T-cell (primary cell): ENCODE data around the gene CREB3. TPM values are rescaled to one million over a fixed set of nuclear protein-coding genes. Genes with fewer than 3 reads are reported as not detected.

ENCODE experiments used
- ATAC-seq, 4 experiments: fragments of 200-7000 bp in 3 of 4; fragments of 150-1000 bp in 1 of 4; cut with Tn5 transposase; replicated peaks in 1 of 4; 1 replicate in 3 of 4; 2 replicates in 1 of 4; pipeline ENCODE4 v1.10.0; 2021; ENCODE audit warnings: moderate library complexity in 3 of 4, mild to moderate bottlenecking in 2 of 4, moderate number of reproducible peaks in 1 of 4
- CTCF ChIA-PET, 2 donors: fragments of 300-600 bp; sonication (Branson Sonifier 250); formaldehyde crosslinking; loops; one replicate each; lab custom pipeline; 2022; ENCODE audit warnings: antibody characterized with exemption in 2 of 2; lab: Charles Lee
- POLR2A ChIA-PET, 2 donors: fragments of 300-600 bp; sonication (Branson Sonifier 250); formaldehyde crosslinking; loops; one replicate each; lab custom pipeline; 2022; ENCODE audit warnings: antibody characterized with exemption in 2 of 2; lab: Charles Lee
- DNase-seq, 35 experiments: peaks; one replicate each; pipeline versions ENCODE4 v3.0.0 to v3.0.0-alpha.2; 2013 to 2023
- H3K27ac ChIP-seq: one replicate; pipeline ENCODE4 v1.5.1; 2013; ENCODE audit warnings: low read length
- H3K27me3 ChIP-seq, 2 experiments: replicated peaks in 1 of 2; 1 replicate in 1 of 2; 2 replicates in 1 of 2; pipeline versions ENCODE4 v1.6.1 to v1.7.0; 2013; ENCODE audit warnings: low read length in 1 of 2, mixed read lengths in 1 of 2; ENCODE audit not compliant: control insufficient read depth in 2 of 2, insufficient read depth in 2 of 2; ENCODE audit errors: extremely low read depth in 1 of 2
- H3K36me3 ChIP-seq, 2 donors: 1 replicate in 1 of 2; 2 replicates in 1 of 2; pipeline versions ENCODE4 v1.6.1 to v1.7.0; 2013; ENCODE audit warnings: low read length in 1 of 2; ENCODE audit not compliant: control insufficient read depth in 2 of 2, insufficient read depth in 1 of 2; ENCODE audit errors: extremely low read depth in 1 of 2
- H3K4me1 ChIP-seq, 2 experiments: 1 replicate in 1 of 2; 2 replicates in 1 of 2; pipeline versions ENCODE4 v1.6.1 to v1.7.0; 2013; ENCODE audit warnings: low read length in 2 of 2, mixed read lengths in 1 of 2; ENCODE audit not compliant: insufficient read depth in 2 of 2, control insufficient read depth in 1 of 2; ENCODE audit errors: extremely low read depth in 1 of 2
- H3K4me3 ChIP-seq, 2 donors: 1 replicate in 1 of 2; 2 replicates in 1 of 2; pipeline versions ENCODE4 v1.5.1 to v1.7.0; 2013; ENCODE audit warnings: mild to moderate bottlenecking in 2 of 2, low read length in 1 of 2, moderate library complexity in 1 of 2; ENCODE audit not compliant: control insufficient read depth in 1 of 2; ENCODE audit errors: extremely low read depth in 1 of 2
- H3K9me3 ChIP-seq: 2 replicates; pipeline ENCODE4 v1.7.0; 2013
- H3K27ac Mint-ChIP-seq, 2 donors: one replicate each; pipeline ENCODE4 v1.8.0; 2020 to 2021; ENCODE audit warnings: mild to moderate bottlenecking in 2 of 2, mixed read lengths in 2 of 2
- H3K27me3 Mint-ChIP-seq, 2 donors: one replicate each; pipeline ENCODE4 v1.8.0; 2021 to 2022; ENCODE audit warnings: mixed read lengths in 2 of 2
- H3K36me3 Mint-ChIP-seq: one replicate; pipeline ENCODE4 v1.8.0; 2021; ENCODE audit warnings: mixed read lengths
- H3K4me1 Mint-ChIP-seq, 3 donors: one replicate each; pipeline ENCODE4 v1.8.0; 2020 to 2022; ENCODE audit warnings: mixed read lengths in 3 of 3, mild to moderate bottlenecking in 1 of 3
- H3K4me3 Mint-ChIP-seq, 3 donors: one replicate each; pipeline ENCODE4 v1.8.0; 2020 to 2022; ENCODE audit warnings: mild to moderate bottlenecking in 3 of 3, mixed read lengths in 3 of 3, moderate library complexity in 3 of 3
- H3K9me3 Mint-ChIP-seq, 3 donors: one replicate each; pipeline ENCODE4 v1.8.0; 2020 to 2022; ENCODE audit warnings: mixed read lengths in 3 of 3
- WGBS: methylation state at CpG from one replicate; pipeline ENCODE4 v1.1.5; 2013; ENCODE audit warnings: missing lambda C conversion rate; ENCODE audit not compliant: insufficient coverage; 5-methylcytosine and 5-hydroxymethylcytosine counted together
- total RNA-seq, 35 experiments: library from RNA in 6 of 35; stranded (reverse) in 6 of 35; fragments of 120-200 nt in 1 of 35; gene quantifications; one replicate each; pipeline versions ENCODE4 v1.2.1 to v1.2.4 and lab custom pipeline; 2013 to 2026

CREB3 gene
- total RNA-seq, 5 donors from 2014 or later (not counting 1 experiment from before 2014, with no cell fraction given): 15.9 to 22.6 (median 19.3) TPM

GRCh38 chr9:35690614-35691333 is 41.7 kb upstream of the CREB3 start:
- CTCF ChIA-PET: interaction anchor here in 1 of 2 donors (0.6 to 1.3 kb wide), 3 partner anchors 33 to 51 kb away, joined by 3 read pairs; partner anchors contain the start of genes CCDC107 and RMRP
- H3K27me3 Mint-ChIP-seq: no peaks in the 10 kb centered on the region
- Histone ChIP-seq H3K27ac (peak overlapping the region; percentile 48), H3K9me3 (no peaks in the 10 kb centered on the region), H3K4me1 (peaks cover 2 to 26% of the 10 kb centered on the region in 2 experiments), H3K4me3 (peak overlapping the region; percentile 61 to 74), H3K36me3 (peaks cover 0 to 2% of the 10 kb centered on the region in 2 donors), H3K27me3 (no peaks in the 10 kb centered on the region)
- POLR2A ChIA-PET: interaction anchor here in 1 of 2 donors (0.6 to 0.7 kb wide), 2 partner anchors 43 to 86 kb away, joined by 3 to 4 read pairs; no protein-coding TSS in a partner anchor
- H3K9me3 Mint-ChIP-seq: no peaks in the 10 kb centered on the region
- H3K4me1 Mint-ChIP-seq: peaks cover 23 to 28% (median 27%) of the 10 kb centered on the region in 3 donors
- no peaks in the 10 kb centered on the region for H3K36me3 Mint-ChIP-seq
- peak in 17 of 35 experiments; percentile 4 to 45 (median 16) for DNase-seq
- H3K4me3 Mint-ChIP-seq: peak overlapping the region; percentile 82 to 87 (median 83)
- ATAC-seq: peak; percentile 65 to 73 (median 66)
- under 1% methylated on average over 38 of the region's 61 CpGs for WGBS
- peak overlapping the region; percentile 80 to 84 for H3K27ac Mint-ChIP-seq

GRCh38 chr9:35691334-35691650 is 41.2 kb upstream of the CREB3 start:
- no peaks in the 10 kb centered on the region for H3K9me3 ChIP-seq
- Mint-ChIP-seq H3K9me3 (no peaks in the 10 kb centered on the region), H3K4me1 (peaks cover 25 to 29% (median 28%) of the 10 kb centered on the region in 3 donors), H3K27ac (peak overlapping the region; percentile 80 to 84), H3K36me3 (peaks cover under 1% of the 10 kb centered on the region), H3K27me3 (no peaks in the 10 kb centered on the region), H3K4me3 (peak overlapping the region; percentile 82 to 87 (median 83))
- DNase-seq (no peak), ATAC-seq (no peak)
- peak overlapping the region; percentile 48 for H3K27ac ChIP-seq
- H3K4me3 ChIP-seq: peak overlapping the region; percentile 61 to 74
- H3K36me3 ChIP-seq: peaks cover 0 to 3% of the 10 kb centered on the region in 2 donors
- ChIA-PET POLR2A (interaction anchor here in 1 of 2 donors (0.6 kb wide), 1 partner anchor 87 kb away, joined by 4 read pairs; no protein-coding TSS in a partner anchor), CTCF (no interaction called here)
- peaks cover 2 to 27% of the 10 kb centered on the region in 2 experiments for H3K4me1 ChIP-seq
- WGBS: 59% methylated on average over 10 of the region's 10 CpGs
- no peaks in the 10 kb centered on the region for H3K27me3 ChIP-seq

DNA sequence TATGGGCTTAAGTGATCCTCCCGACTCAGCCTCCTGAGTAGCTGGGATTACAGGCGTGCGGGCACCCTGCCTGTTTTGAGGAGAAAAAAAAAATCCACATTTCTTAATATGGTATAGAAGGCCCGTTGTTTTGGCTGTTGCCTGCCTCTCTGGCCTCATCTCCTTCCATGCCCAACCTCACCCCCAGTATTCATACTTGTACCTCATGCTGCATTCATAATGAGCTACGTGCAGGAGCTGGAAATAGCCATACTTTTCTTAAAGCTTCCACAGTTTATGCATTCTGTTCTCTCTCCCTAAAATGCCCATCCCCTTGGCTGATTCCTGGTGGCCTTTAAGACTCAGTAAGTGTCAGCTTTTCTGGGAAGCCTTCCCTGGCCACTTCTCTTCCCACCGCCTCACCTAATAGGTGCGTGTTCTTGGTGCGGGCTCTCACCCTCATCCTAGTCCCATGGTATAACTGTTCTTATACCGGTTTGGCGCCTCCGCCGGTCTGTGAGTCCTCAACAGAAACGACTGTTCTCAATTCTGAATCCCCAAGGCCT is 40.6 kb upstream of the CREB3 start:
- DNase-seq (no peak), ATAC-seq (no peak)
- Histone ChIP-seq H3K9me3 (no peaks in the 10 kb centered on the region), H3K4me3 (no peak overlapping the region), H3K27me3 (no peaks in the 10 kb centered on the region), H3K4me1 (peaks cover 2 to 33% of the 10 kb centered on the region in 2 experiments), H3K27ac (no peak overlapping the region), H3K36me3 (peaks cover 4 to 5% of the 10 kb centered on the region in 2 donors)
- Mint-ChIP-seq H3K4me1 (peaks cover 30 to 34% (median 34%) of the 10 kb centered on the region in 3 donors), H3K27ac (peak overlapping the region; percentile 63 to 84), H3K9me3 (no peaks in the 10 kb centered on the region), H3K4me3 (peak overlapping the region; percentile 82 to 87 (median 83)), H3K36me3 (peaks cover 6% of the 10 kb centered on the region), H3K27me3 (no peaks in the 10 kb centered on the region)
- 96% methylated on average over 3 of the region's 13 CpGs for WGBS
- POLR2A ChIA-PET: no interaction called here
- CTCF ChIA-PET: interaction anchor here (0.6 to 0.7 kb wide), 2 partner anchors 26 to 33 kb away, joined by 3 read pairs; no protein-coding TSS in a partner anchor

GRCh38 chr9:35695943-35696401 is 36.5 kb upstream of the CREB3 start:
- H3K4me3 Mint-ChIP-seq: no peak overlapping the region
- CTCF ChIA-PET: interaction anchor here (0.6 to 4.7 kb wide), 28 partner anchors 8 to 1389 kb away, joined by 3 to 50 read pairs (median 5); partner anchors contain the start of genes ARHGEF39 (in 1 of the 2), CCDC107 (in 1 of the 2), GBA2 (in 1 of the 2) and RGP1 (in 1 of the 2)

GRCh38 chr9:35696520-35697215 is 35.8 kb upstream of the CREB3 start:
- H3K27ac Mint-ChIP-seq: peak overlapping the region; percentile 64 to 66
- no peaks in the 10 kb centered on the region for H3K9me3 ChIP-seq
- no peak overlapping the region for H3K4me3 ChIP-seq
- CTCF ChIA-PET: interaction anchor here (0.6 to 4.7 kb wide), 35 partner anchors 8 to 646 kb away, joined by 3 to 50 read pairs (median 4); partner anchors contain the start of genes TLN1 (in 2 of the 2), ARHGEF39 (in 1 of the 2), CCDC107 (in 1 of the 2) and GBA2 (in 1 of the 2)
- no peaks in the 10 kb centered on the region for H3K27me3 ChIP-seq
- POLR2A ChIA-PET: interaction anchor here in 1 of 2 donors (1.0 kb wide), 1 partner anchor 10 kb away, joined by 3 read pairs; no protein-coding TSS in a partner anchor
- DNase-seq (peak in 31 of 35 experiments; percentile 15 to 75 (median 39)), ATAC-seq (peak; percentile 85 to 93 (median 88))
- no peaks in the 10 kb centered on the region for H3K27me3 Mint-ChIP-seq
- peaks cover 36 to 53% of the 10 kb centered on the region in 2 donors for H3K36me3 ChIP-seq
- peaks cover 13 to 15% (median 14%) of the 10 kb centered on the region in 3 donors for H3K4me1 Mint-ChIP-seq
- H3K4me1 ChIP-seq: peaks cover 0 to 9% of the 10 kb centered on the region in 2 experiments
- 66% methylated on average over 4 of the region's 9 CpGs for WGBS
- H3K9me3 Mint-ChIP-seq: no peaks in the 10 kb centered on the region
- H3K4me3 Mint-ChIP-seq: no peak overlapping the region
- H3K36me3 Mint-ChIP-seq: peaks cover 23% of the 10 kb centered on the region
- no peak overlapping the region for H3K27ac ChIP-seq

More at GRCh38 chr9:35695943-35696401, 36.5 kb upstream of the CREB3 start:
- no peak overlapping the region for H3K27ac ChIP-seq
- H3K27me3 ChIP-seq: no peaks in the 10 kb centered on the region
- Mint-ChIP-seq H3K27ac (no peak overlapping the region), H3K4me1 (peaks cover 20 to 22% (median 21%) of the 10 kb centered on the region in 3 donors), H3K36me3 (peaks cover 23% of the 10 kb centered on the region), H3K9me3 (no peaks in the 10 kb centered on the region), H3K27me3 (no peaks in the 10 kb centered on the region)
- no peak overlapping the region for H3K4me3 ChIP-seq
- POLR2A ChIA-PET: no interaction called here
- peaks cover 2 to 15% of the 10 kb centered on the region in 2 experiments for H3K4me1 ChIP-seq
- ATAC-seq (peak in 2 of 4 experiments; percentile 7 to 13), DNase-seq (no peak)
- peaks cover 36 to 46% of the 10 kb centered on the region in 2 donors for H3K36me3 ChIP-seq
- 100% methylated on average over 1 of the region's 3 CpGs for WGBS
- no peaks in the 10 kb centered on the region for H3K9me3 ChIP-seq
